Prostate gland (tissue), 2 donors: ENCODE results near the gene TGFB1. TPM values are rescaled to one million over a fixed set of nuclear protein-coding genes. Genes with fewer than 3 reads are reported as not detected.

ENCODE experiments used
- DNase-seq: peaks from one replicate; pipeline ENCODE4 v3.0.0-alpha.2; 2019; ENCODE audit warnings: low spot score
- H3K27ac ChIP-seq, 2 donors: fragments of 200-600 bp; sonication (generic); 2 replicates each; pipeline ENCODE4 v1.5.1; 2017 to 2019
- H3K27me3 ChIP-seq: fragments of 200-600 bp; sonication (generic); replicated peaks from 2 replicates; pipeline ENCODE4 v1.5.1; 2019; ENCODE audit not compliant: insufficient read depth
- H3K36me3 ChIP-seq, 2 donors: fragments of 200-600 bp; sonication (generic); 1 replicate in 1 of 2; 2 replicates in 1 of 2; pipeline versions ENCODE4 v1.5.1 to v1.8.1; 2017 to 2019
- H3K4me1 ChIP-seq: fragments of 200-600 bp; sonication (generic); replicated peaks from 2 replicates; pipeline ENCODE4 v1.5.1; 2019
- H3K4me3 ChIP-seq, 2 donors: fragments of 200-600 bp; sonication (generic); 2 replicates each; pipeline ENCODE4 v1.5.1; 2017 to 2019
- H3K9me3 ChIP-seq: fragments of 200-600 bp; sonication (generic); 2 replicates; pipeline ENCODE4 v1.5.1; 2017
- CTCF ChIP-seq, 4 experiments: fragments of 200-600 bp in 2 of 4; fragments of 450-650 bp in 2 of 4; sonication (generic) in 2 of 4; IDR thresholded peaks; 1 replicate in 3 of 4; 2 replicates in 1 of 4; pipeline ENCODE4 v1.5.1; 2016 to 2019; ENCODE audit warnings: antibody characterized with exemption in 4 of 4, mild to moderate bottlenecking in 2 of 4, moderate library complexity in 2 of 4
- POLR2A ChIP-seq: fragments of 450-650 bp; IDR thresholded peaks from one replicate; pipeline ENCODE4 v1.6.1; 2016; ENCODE audit warnings: antibody characterized with exemption, mild to moderate bottlenecking
- POLR2AphosphoS5 ChIP-seq: sonication (generic); formaldehyde crosslinking; IDR thresholded peaks from one replicate; pipeline ENCODE4 v1.6.1; 2017; ENCODE audit warnings: antibody characterized with exemption
- WGBS: methylation state at CpG from one replicate; pipeline ENCODE4 v1.1.5; 2018; 5-methylcytosine and 5-hydroxymethylcytosine counted together
- intact Hi-C: fragments of 100-400 bp; cut with DNase I; formaldehyde crosslinking; loops from one replicate; pipeline ENCODE4 v1.14.2; 2022
- total RNA-seq, 2 donors: library from RNA; depleted of rRNA; stranded (reverse); fragments of >200 nt; gene quantifications; one replicate each; pipeline ENCODE4 v1.1.0, GENCODE V29; 2016

The TGFB1 gene
- total RNA-seq, 2 donors from 2014 or later, result 9.7 to 32.4 TPM

- peaks cover 14% of the 10 kb centered on the region for H3K4me1 ChIP-seq
- H3K36me3 ChIP-seq, result peaks cover 8 to 20% of the 10 kb centered on the region in 2 donors
- intact Hi-C loops, result no loop called here
Observed at GRCh38 chr19:41310033-41310831, 43.5 kb downstream of the TGFB1 start, which contains the start of gene CCDC97. Gene CCDC97 (plus strand): TSS chr19:41310172. CDS start chr19:41310311, 139 bp downstream.

GRCh38 chr19:41309180-41310032 lies 44.3 kb downstream of the TGFB1 start:
- Histone ChIP-seq H3K4me3 (peak overlapping the region; percentile 59 to 78), H3K36me3 (peaks cover 10 to 26% of the 10 kb centered on the region in 2 donors), H3K27me3 (no peaks in the 10 kb centered on the region), H3K27ac (peak overlapping the region; percentile 95 to 96), H3K9me3 (no peaks in the 10 kb centered on the region), H3K4me1 (peaks cover 14% of the 10 kb centered on the region)
- intact Hi-C loops, result loop anchor here (2.0 to 5.0 kb wide), 3 partner anchors 45 to 105 kb away; partner anchors contain the start of genes AXL and HNRNPUL1
- 6% methylated on average over 26 of the region's 26 CpGs for WGBS
- no peak for TF ChIP-seq POLR2A
- TF ChIP-seq CTCF (IDR thresholded peaks at IDR 0.05), result no peak
- no peak for TF ChIP-seq POLR2AphosphoS5
- DNase-seq, result no peak

More at GRCh38 chr19:41310033-41310831, 43.5 kb downstream of the TGFB1 start, which contains the start of gene CCDC97:
- peak within 1 kb of the TSS; percentile 59 to 78 for H3K4me3 ChIP-seq
- no peaks in the 10 kb centered on the region for H3K9me3 ChIP-seq
- peak within 1 kb of the TSS; percentile 95 to 96 for H3K27ac ChIP-seq
- DNase-seq, result peak; percentile 82
- WGBS, result under 1% methylated on average over 31 of the region's 47 CpGs
- TF ChIP-seq POLR2AphosphoS5 (peak; percentile 90), CTCF (IDR thresholded peaks at IDR 0.05) (peak in 2 of 4 experiments; percentile 12 to 16), POLR2A (peak; percentile 73)
- H3K27me3 ChIP-seq, result no peaks in the 10 kb centered on the region

- Histone ChIP-seq H3K27me3 (no peaks in the 10 kb centered on the region), H3K27ac (peak overlapping the region; percentile 95 to 96), H3K4me3 (peak overlapping the region in 1 of 2 donors; percentile 78), H3K9me3 (no peaks in the 10 kb centered on the region), H3K36me3 (peaks cover 17 to 32% of the 10 kb centered on the region in 2 donors), H3K4me1 (peaks cover 14% of the 10 kb centered on the region)
- DNase-seq, result peak; percentile 92
- TF ChIP-seq POLR2AphosphoS5, result peak; percentile 90
- peak; percentile 96 to 98 (median 97) for TF ChIP-seq CTCF (IDR thresholded peaks at IDR 0.05)
- TF ChIP-seq POLR2A, result peak; percentile 13
- 20% methylated on average over 8 of the region's 8 CpGs for WGBS
- intact Hi-C loops, result loop anchor here (2.0 to 5.0 kb wide), 3 partner anchors 44 to 104 kb away; partner anchors contain the start of genes AXL and HNRNPUL1
Observed at GRCh38 chr19:41308450-41309179, 45.1 kb downstream of the TGFB1 start.

- H3K9me3 ChIP-seq, result no peaks in the 10 kb centered on the region
- 39% methylated on average over 4 of the region's 4 CpGs for WGBS
- intact Hi-C loops, result loop anchor here (2.0 to 5.0 kb wide), 3 partner anchors 43 to 103 kb away; partner anchors contain the start of genes AXL and HNRNPUL1
- peaks cover 19 to 27% of the 10 kb centered on the region in 2 donors for H3K36me3 ChIP-seq
- DNase-seq, result no peak
- no peak for TF ChIP-seq POLR2AphosphoS5
- no peak for TF ChIP-seq POLR2A
- no peak for TF ChIP-seq CTCF (IDR thresholded peaks at IDR 0.05)
- H3K27me3 ChIP-seq, result no peaks in the 10 kb centered on the region
- H3K27ac ChIP-seq, result peak overlapping the region; percentile 95 to 96
- peaks cover 14% of the 10 kb centered on the region for H3K4me1 ChIP-seq
- H3K4me3 ChIP-seq, result no peak overlapping the region
Observed at GRCh38 chr19:41307954-41308449, 45.7 kb downstream of the TGFB1 start.
